Measurements from ENCODE around the gene KDM7A. TPM values are rescaled to one million over a fixed set of nuclear protein-coding genes. Genes with fewer than 3 reads are reported as not detected.
"Not testable (repeated sequence)": the region's sequence is repeated elsewhere in the genome, so short reads cannot be mapped to it uniquely, and the experiment has no call there.

The KDM7A gene
- total RNA-seq, 1 experiment from 2014 or later, result 12.4 TPM

DNA sequence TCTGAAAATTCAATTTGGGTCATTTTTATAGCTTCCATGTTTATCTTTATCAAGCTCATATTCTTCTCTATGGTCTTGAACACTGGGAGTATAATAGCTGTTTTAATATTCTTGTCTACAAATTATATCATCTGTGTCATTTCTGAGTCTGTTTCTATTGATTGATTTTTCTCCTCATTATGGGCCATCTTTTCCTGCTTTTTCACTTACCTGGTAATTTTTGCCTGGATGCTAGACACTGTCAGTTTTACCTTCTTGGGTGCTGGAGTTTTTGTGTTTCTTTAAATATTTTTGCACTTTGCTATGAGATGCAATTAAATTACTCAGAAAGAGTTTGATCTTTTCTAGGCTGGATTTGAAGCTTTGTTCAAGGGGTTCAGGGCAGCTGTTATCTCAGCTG is 26.8 kb upstream of the KDM7A start:
- no peaks in the 10 kb centered on the region for H3K27me3 Mint-ChIP-seq (ENCODE audit: insufficient read depth, unreplicated experiment)
- ChIA-PET POLR2A (interaction anchor here (1.4 kb wide), 1 partner anchor 113 kb away, joined by 4 read pairs; no protein-coding TSS in a partner anchor), CTCF (no interaction called here)
- no peaks in the 10 kb centered on the region for H3K36me3 Mint-ChIP-seq (ENCODE audit: insufficient read depth, unreplicated experiment)
- H3K4me1 Mint-ChIP-seq (ENCODE audit: insufficient read depth, unreplicated experiment), result no peaks in the 10 kb centered on the region
- DNase-seq (ENCODE audit: unreplicated experiment), result no peak
- intact Hi-C loops (cut with micrococcal nuclease), result no loop called here
- no TSS peak for BruUV-seq (replicated peaks)
- peaks cover 7% of the 10 kb centered on the region for H3K9me3 Mint-ChIP-seq (ENCODE audit: unreplicated experiment)
- H3K4me3 Mint-ChIP-seq (ENCODE audit: unreplicated experiment), result no peak overlapping the region
- TF ChIP-seq, protein P1, sequence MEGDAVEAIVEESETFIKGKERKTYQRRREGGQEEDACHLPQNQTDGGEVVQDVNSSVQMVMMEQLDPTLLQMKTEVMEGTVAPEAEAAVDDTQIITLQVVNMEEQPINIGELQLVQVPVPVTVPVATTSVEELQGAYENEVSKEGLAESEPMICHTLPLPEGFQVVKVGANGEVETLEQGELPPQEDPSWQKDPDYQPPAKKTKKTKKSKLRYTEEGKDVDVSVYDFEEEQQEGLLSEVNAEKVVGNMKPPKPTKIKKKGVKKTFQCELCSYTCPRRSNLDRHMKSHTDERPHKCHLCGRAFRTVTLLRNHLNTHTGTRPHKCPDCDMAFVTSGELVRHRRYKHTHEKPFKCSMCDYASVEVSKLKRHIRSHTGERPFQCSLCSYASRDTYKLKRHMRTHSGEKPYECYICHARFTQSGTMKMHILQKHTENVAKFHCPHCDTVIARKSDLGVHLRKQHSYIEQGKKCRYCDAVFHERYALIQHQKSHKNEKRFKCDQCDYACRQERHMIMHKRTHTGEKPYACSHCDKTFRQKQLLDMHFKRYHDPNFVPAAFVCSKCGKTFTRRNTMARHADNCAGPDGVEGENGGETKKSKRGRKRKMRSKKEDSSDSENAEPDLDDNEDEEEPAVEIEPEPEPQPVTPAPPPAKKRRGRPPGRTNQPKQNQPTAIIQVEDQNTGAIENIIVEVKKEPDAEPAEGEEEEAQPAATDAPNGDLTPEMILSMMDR (IDR thresholded peaks at IDR 0.05; ENCODE audit: unreplicated experiment), result no peak
- H3K27ac Mint-ChIP-seq (ENCODE audit: low read depth, unreplicated experiment), result no peak overlapping the region

- H3K4me3 Mint-ChIP-seq (ENCODE audit: unreplicated experiment); H3K9me3 Mint-ChIP-seq (ENCODE audit: unreplicated experiment); DNase-seq (ENCODE audit: unreplicated experiment); intact Hi-C loops (cut with micrococcal nuclease); H3K27ac Mint-ChIP-seq (ENCODE audit: low read depth, unreplicated experiment); H3K36me3 Mint-ChIP-seq (ENCODE audit: insufficient read depth, unreplicated experiment); H3K27me3 Mint-ChIP-seq (ENCODE audit: insufficient read depth, unreplicated experiment); BruUV-seq (replicated peaks); H3K4me1 Mint-ChIP-seq (ENCODE audit: insufficient read depth, unreplicated experiment): not testable (repeated sequence)
- POLR2A ChIA-PET, result interaction anchor here (1.4 kb wide), 1 partner anchor 113 kb away, joined by 4 read pairs; no protein-coding TSS in a partner anchor
- CTCF ChIA-PET, result interaction anchor here (0.5 to 0.6 kb wide), 2 partner anchors 12 to 1821 kb away, joined by 3 to 4 read pairs; no protein-coding TSS in a partner anchor
Observed at GRCh38 chr7:140202942-140203341, 26.2 kb upstream of the KDM7A start.

GRCh38 chr7:140201393-140201792 is 24.6 kb upstream of the KDM7A start:
- Mint-ChIP-seq H3K4me3 (ENCODE audit: unreplicated experiment) (no peak overlapping the region), H3K9me3 (ENCODE audit: unreplicated experiment) (peaks cover 7% of the 10 kb centered on the region), H3K27me3 (ENCODE audit: insufficient read depth, unreplicated experiment) (no peaks in the 10 kb centered on the region), H3K4me1 (ENCODE audit: insufficient read depth, unreplicated experiment) (no peaks in the 10 kb centered on the region), H3K36me3 (ENCODE audit: insufficient read depth, unreplicated experiment) (no peaks in the 10 kb centered on the region), H3K27ac (ENCODE audit: low read depth, unreplicated experiment) (no peak overlapping the region)
- TF ChIP-seq, protein P1 (IDR thresholded peaks at IDR 0.05; ENCODE audit: unreplicated experiment), result no peak
- POLR2A ChIA-PET, result no interaction called here
- intact Hi-C loops (cut with micrococcal nuclease), result no loop called here
- no peak for DNase-seq (ENCODE audit: unreplicated experiment)
- CTCF ChIA-PET, result interaction anchor here (0.6 to 1.1 kb wide), 2 partner anchors 17 to 23 kb away, joined by 3 read pairs; no protein-coding TSS in a partner anchor
- no TSS peak for BruUV-seq (replicated peaks)

GRCh38 chr7:140200061-140200989 is 23.5 kb upstream of the KDM7A start:
- peak; percentile 65 for DNase-seq (ENCODE audit: unreplicated experiment)
- peak overlapping the region; percentile 48 for H3K4me3 Mint-ChIP-seq (ENCODE audit: unreplicated experiment)
- CTCF ChIA-PET, result interaction anchor here (0.6 to 0.8 kb wide), 2 partner anchors 127 to 1142 kb away, joined by 3 read pairs; no protein-coding TSS in a partner anchor
- BruUV-seq (replicated peaks), result no TSS peak
- POLR2A ChIA-PET, result interaction anchor here (3.7 kb wide), 1 partner anchor 23 kb away, joined by 33 read pairs; the partner anchor contains the start of gene KDM7A
- TF ChIP-seq, protein P1 (IDR thresholded peaks at IDR 0.05; ENCODE audit: unreplicated experiment), result no peak
- H3K27ac Mint-ChIP-seq (ENCODE audit: low read depth, unreplicated experiment), result peak overlapping the region; percentile 39
- H3K36me3 Mint-ChIP-seq (ENCODE audit: insufficient read depth, unreplicated experiment), result no peaks in the 10 kb centered on the region
- no peaks in the 10 kb centered on the region for H3K27me3 Mint-ChIP-seq (ENCODE audit: insufficient read depth, unreplicated experiment)
- intact Hi-C loops (cut with micrococcal nuclease), result no loop called here
- no peaks in the 10 kb centered on the region for H3K4me1 Mint-ChIP-seq (ENCODE audit: insufficient read depth, unreplicated experiment)
- peaks cover 7% of the 10 kb centered on the region for H3K9me3 Mint-ChIP-seq (ENCODE audit: unreplicated experiment)

Measured in MCF 10A (cell line).